ENCODE data around the gene UQCC3.

UQCC3 gene

DNA sequence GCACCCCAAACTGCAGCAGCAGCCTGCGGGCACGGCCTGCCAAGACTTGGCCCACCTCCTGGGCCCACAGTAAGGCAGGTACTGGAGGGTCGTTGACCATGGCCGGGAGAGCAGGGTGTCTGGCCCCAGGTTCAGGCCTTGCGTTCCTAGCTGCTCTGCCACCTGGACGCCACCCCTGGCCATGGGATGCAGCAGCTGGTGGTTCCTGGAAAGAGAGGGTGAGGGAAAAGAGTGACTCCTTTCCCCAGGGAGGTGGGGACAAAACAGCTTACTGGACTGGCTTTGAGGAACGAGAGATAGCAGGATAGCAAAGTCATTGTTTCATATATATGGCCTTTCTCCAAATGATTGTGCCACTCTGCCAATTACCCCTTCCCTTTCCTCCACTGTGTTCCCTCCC, 33.9 kb downstream of the UQCC3 start:
- no peak for DNase-seq

DNA sequence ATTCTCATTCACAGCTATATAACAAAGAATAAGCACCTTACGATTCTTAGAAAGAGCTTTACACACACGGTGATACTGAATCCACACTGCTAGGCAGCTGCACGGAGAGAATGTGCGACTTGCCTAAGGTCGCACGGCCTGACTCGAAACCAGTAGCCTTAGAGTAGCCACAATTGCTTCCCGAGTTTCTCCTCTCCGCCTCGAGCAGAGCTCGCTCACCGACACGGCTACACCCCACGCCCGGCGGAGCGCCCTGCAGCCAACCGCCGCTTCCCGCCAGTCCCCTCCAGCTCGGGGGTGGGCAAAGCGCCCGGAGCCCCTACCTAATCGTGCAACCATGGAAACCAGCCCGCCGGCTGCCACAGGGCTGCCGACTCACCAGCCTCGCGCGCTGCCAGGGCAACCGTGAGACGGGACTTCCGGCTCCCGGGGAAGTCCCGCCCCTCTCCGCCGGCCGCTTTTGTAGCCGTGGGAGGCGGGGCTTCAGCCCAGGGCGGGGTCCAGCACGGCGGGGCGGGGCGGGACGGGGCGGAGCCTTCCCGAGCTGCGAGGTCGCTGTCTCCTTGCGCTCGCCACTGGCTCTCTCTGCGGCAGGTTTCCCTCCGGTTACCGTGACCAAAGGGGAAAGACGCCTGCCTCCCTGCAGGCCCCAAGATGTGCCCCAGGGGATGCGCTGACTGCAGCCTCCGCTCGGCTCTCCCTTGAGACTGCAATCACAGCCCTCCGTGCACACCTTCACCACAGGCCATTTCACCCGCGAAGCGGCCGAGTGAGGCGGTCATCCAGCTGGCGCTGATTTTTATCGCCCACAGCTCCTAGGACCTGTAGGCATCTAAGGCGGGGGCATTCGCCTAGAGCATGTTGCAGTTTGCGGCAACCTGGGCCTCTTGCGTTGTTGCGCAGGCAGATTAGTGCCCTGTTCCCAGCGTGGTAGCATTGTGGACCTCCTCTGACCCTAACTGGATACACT, 34.7 kb downstream of the UQCC3 start:
- peak; percentile 92 for DNase-seq

DNA sequence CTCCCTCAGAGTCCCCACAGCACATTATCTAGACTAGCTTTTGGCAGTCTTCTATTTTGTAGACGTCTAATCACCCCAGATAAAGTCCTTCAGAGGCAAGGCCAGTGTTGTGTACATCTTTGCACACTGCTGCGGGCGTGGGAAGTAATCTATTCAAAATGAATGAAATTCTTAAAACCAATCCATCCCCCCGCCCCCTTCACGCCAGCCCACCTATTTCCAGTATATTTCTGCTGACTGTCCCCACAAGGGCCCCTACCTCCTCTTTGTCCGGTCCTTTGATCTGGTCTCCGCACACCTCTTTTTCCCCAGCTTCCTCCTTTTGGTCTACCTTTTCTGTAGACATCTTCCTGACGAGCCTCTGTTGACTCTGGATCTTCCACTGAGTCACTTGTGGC, 35.4 kb downstream of the UQCC3 start:
- no peak for DNase-seq

DNA sequence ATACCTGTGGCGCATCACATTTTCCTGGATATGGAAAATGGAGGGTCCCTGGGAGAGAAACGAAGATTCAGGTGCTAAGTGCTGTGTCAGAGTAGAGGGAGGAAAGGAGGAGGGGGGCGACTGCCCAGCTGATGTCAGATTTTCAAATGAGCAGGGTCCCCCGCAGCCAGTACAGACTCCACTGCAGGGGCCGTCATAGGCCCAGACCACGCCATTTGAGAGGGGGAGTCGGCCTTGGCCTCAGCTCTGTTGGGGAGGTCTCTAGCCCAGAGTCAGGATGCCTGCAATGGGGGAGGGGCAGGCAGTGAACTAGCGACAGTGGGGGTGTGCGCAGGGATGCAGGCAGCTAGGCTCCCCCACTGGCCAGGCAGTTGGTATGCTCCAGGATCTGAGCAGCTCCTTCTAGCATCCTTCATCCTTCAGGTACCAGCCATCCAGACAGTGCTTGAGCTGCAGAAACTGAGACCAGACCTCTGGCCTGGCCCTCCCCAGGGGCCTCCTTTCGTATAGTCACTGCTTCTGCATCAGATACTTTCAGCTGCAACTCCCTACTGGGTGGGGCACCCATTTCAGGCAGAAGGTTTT, 35.9 kb downstream of the UQCC3 start, which contains the start of the genes BSCL2 and GNG3:
BSCL2 (minus strand) TSS at position 148 of the 585 bp plus-strand sequence. CDS start 229 bp downstream, outside the sequence.
GNG3 (plus strand) TSS at position 400 of the 585 bp plus-strand sequence. CDS start 620 bp downstream, outside the sequence.
- no peak for DNase-seq

DNA sequence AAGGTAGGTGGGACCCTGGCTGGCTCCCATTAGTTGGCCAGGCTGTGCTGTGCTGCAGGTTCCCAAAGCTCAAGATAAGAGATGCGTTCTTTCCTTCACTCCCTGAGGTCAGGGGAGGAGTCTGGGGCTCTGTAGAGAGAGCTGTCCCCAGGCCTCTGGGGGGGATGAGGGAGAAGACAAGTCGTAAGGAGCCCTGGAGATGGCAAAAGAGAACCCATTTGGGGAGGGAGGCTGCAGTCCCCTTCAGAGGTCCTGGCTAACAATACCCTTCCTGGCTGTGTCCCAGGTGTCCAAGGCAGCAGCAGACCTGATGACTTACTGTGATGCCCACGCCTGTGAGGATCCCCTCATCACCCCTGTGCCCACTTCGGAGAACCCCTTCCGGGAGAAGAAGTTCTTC, 36.9 kb downstream of the UQCC3 start:
- DNase-seq = no peak

DNA sequence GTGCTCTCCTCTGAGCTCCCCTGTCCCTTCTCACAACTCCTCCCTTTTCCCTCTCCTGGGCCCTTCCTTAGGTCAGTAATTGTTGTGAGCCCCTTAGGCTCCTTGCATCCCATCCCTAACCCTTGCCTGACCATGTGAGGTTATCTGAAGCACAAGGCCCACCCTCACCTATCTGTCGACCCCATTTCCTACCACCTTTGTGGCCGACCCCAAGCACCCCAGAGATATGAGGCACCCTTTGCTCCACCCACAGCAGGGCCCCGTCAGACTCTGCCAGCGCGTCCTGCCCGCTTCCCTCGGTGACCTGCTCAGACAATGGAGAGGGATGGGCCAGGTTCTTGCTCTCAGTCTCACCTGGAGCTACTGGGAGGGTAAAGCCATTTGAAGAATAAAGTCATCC, 37.3 kb downstream of the UQCC3 start:
- DNase-seq = no peak

DNA sequence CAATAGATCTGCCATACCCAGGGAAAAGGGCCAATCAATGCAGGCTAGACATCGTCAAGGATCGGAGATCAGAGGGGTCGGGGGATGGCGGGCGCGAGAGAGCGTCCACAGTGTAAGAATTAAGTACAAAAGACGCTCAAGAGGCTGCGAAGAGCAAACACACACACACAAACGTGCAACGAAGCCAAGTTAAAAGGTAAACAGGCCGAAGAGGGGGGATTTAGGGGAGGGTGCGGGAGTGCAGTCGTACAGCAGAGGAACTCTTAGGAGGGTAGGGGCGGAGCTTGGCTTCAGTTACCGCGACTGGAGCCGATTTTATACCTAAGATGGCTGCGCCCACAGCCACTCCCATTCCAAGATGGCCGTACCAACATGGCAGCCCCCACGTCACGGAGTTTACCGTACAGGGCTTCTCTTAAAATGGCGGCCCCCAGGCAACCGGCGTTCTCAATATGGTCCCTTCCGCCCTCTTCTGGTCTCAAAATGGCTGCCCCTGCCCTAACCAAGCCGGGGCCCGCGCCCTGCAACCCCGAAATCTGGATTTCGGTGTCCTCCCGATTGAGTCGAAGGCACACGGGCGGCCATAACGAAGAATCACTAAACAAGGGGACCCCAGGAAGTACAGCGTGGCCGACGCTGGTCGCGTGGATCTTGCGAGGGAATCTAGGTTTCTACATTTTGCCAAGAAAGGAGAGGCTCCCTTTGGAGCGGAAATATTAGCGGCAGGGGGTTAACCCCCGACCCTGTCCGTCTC, 38.0 kb downstream of the UQCC3 start:
- DNase-seq = peak; percentile 95

DNA sequence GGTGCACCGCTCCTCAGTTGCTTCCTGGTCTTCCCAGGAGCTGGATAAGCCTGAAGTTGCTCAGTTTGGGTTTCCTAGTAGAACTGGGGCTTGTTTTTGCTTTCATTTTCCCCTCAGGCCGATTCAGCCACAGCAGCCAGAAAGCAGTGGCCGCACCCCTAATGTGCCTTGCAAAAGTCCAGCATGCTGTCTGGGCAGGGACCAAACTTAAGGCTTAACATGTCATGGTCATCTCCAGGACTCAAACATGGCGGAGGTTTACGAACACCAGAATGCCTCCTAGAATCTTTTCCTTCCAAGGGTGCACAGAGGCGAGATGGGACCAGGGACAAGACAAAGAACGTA, 38.5 kb downstream of the UQCC3 start:
- no peak for DNase-seq

DNA sequence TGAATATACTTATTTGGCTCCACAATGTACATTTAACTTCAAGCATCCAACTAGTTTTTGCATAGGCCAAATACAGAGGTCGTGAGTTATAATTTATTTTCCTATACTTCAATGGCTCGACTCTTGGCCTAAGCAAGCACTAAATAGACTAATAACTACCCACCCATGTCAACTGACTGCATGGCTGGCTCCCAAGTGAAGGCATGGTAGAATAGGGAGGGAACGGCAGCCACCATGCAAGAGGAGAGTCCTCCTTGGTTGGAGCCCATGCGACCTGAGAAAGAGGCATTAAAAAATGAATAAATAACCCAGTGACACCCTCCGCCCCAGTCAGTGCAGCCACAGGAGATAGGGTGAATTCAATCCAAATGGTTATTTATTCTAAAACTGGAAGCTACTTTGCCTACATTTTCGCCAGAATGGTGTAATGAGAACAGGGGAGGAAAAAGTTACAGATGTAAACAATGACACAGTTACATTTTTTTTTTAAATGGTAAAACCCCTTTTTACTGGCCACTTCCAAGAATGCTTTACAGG, 40.9 kb downstream of the UQCC3 start:
- no peak for DNase-seq

DNA sequence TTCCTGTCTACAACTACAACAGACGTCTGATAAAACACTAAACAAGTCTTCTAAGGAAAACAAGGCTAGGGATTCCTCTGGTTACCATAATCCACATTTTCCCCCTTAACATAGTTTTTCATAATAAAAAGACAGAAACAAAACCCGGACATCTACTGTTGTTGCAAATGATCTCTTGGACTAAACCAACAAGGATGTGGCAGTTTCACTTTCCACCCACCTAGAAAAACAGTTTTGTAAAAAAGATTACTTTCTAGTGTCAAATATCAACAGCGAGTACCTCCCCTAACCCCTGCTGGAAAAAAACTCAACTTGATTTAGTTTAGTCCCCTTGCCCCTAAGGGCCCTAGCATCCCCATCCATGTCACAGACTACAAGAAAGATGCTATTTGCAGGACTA, 41.4 kb downstream of the UQCC3 start:
- no peak for DNase-seq

DNA sequence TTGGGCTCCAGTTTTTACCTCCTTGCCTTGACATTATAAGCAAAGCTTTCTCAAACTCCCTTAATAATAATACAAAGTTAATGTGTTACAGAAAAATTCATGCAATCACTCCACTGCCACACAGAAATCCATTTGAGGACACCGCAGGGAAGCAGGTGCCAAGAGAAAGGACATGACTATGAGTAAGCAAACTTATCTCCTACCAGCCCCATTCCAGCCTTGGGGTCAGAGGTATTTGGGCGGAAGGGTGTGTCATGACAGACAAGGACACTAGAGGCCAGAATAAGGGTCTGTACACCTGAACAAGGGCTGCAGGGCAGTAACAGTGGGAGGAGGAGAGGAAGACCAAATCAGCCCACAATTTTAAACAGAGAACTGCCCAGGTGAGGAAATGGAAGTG, 41.9 kb downstream of the UQCC3 start:
- no peak for DNase-seq

DNA sequence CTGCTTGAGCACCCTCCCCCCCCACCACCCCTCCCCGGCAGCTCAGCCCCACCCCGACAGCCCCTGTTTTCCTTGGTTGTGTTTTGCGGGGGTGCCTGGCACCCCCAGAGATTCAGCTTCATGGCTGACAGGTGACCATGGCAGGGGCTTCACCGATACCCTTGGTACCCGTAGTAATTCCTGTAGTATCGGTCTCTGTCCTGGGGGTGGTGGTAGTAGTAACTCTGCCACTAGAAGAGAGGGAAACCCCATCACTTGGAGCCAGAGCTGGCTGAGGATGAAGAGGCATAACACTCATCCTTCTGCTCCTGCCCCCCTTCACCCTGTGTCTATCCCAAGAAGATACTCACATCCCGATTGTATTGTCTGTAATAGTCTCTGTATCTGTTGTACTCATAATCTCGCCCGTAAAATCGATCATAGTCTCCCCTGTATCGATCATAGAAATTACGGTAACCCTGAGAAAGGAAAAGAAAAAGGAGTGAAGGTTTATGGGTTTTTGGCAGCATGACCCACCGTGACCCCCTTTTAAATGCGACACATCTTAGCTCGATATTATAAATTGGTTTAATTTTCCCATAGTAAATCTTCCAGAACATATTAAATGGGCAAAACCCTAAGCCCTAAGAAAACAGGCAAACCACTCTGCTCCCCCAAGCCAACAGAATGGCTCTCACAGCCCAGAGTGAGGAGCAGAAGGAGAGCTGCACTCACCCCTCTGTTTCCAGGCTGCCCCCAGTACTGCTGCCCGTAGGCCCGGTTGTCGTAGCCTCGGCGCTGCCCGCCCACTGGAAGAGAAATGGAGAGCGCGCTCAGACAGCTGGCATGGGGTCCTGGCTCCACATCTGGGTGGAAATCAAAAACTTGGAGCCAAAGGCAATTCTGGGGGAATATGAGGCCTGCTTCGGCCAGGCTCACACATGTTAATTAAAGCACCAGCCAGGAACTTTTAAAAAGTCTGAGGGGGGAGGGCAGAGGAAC, 44.0 kb downstream of the UQCC3 start:
- DNase-seq = no peak

DNA sequence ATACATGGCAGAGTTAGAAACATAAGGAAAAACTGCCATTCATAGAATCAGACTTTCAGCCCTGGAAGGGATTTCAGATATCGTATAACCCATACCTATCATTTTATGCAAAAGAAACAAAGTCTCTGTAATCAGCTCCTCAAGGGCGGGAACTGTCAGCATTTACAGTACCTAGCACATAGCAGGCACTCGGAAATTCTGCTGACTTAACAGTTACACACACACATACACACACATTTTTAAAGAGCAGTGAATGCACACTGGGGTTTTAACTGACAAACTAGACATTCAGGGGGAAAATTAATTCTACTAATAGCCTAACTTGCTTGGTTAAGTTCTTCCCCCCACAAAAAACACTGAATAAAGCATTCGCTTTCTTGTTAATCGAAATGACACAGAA, 44.7 kb downstream of the UQCC3 start:
- no peak for DNase-seq

DNA sequence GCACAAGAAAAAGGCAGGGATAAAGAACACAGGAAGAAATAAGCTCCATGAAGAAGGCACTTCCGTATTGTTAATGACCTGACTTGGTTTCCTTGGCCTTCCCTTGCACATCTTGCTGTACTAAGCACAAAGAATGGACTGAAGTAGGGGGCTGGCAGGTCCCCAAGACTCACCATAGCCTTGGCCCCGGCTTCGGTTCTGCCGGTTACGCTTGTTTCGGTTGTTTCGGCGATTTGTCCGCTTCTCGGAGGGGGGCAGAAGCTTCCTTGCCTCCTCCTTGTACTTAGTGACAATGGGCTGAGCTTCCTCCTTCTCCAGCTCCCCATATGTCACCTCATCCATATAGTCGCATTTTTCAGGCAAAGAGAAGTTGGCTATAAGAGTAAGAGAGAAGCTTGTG, 45.3 kb downstream of the UQCC3 start:
- no peak for DNase-seq

DNA sequence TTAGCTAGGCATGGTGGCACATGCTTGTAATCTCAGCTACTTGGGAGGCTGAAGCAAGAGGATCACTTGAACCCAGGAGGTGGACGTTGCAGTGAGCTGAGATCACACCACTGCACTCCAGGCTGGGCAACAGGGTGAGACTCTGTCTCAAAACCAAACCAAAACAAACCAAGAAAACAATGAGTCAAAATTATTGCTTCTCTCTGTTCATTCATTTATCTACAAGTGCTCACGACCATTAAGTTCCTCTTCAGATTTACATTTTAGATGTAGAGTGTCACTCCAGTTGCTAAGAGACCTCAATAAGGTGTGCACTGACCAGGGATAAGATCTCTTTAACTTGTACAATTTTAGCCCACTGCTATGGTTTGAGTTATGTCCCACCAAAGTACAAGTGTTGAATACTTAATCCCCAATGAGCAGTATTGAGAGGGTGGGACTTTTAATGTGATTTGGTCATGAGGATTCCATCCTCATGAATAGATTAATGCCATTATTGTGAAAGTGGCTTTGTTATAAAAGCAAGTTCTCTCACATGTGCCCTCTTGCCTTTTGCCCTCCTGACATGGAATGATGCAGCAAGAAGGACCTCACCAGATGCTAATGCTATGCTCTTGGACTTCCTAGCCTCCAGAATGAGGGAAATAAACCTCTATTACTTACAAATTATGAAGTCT, 48.0 kb downstream of the UQCC3 start:
- DNase-seq = no peak

DNA sequence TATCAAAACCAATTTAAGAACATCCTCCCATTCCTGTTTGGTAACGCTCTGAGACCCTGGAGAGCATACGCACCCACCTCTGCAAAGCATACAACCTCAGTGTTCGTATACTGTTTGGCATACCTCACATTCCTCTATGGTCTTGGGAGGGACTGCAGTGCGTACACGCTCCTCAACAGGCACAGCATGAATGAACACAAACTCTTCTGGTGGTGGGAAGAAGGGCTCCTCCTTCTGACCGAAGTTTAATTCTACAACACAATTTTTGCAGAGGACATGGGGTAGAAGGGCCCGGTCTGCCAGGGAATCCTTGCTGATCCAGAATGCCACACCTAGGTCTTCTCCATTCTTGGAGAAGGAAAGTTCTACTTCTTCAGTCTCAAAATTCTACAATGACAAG, 50.5 kb downstream of the UQCC3 start:
- peak; percentile 3 for DNase-seq

All from GDM1 (cell line).